B cell (primary cell): ENCODE results near the gene PTPRN2.

Source experiments
- CTCF ChIP-seq: fragments of 200-600 bp; IDR thresholded peaks from one replicate; pipeline ENCODE4 v1.8.0; 2022; ENCODE audit warnings: antibody characterized with exemption, mild to moderate bottlenecking
- EZH2 ChIP-seq: IDR thresholded peaks from 2 replicates; pipeline ENCODE4 v1.6.1; 2012; ENCODE audit warnings: borderline replicate concordance, low read depth, mild to moderate bottlenecking, moderate library complexity, low read length; ENCODE audit not compliant: insufficient read depth, poor library complexity, severe bottlenecking

GRCh38 chr7:157538321-157538720 is 1049.3 kb downstream of the PTPRN2 start:
- TF ChIP-seq CTCF (no peak), EZH2 (no peak)
